Type B pancreatic cell (in vitro differentiated cells): ENCODE measurements around the gene HABP2. TPM values are rescaled to one million over a fixed set of nuclear protein-coding genes. Genes with fewer than 3 reads are reported as not detected.

Experiments
- DNase-seq: peaks from one replicate; pipeline ENCODE4 v3.0.0; 2021; ENCODE audit warnings: mixed read lengths; ENCODE audit not compliant: unreplicated experiment; ENCODE audit errors: extremely low spot score
- H3K27ac Mint-ChIP-seq: 2 replicates; pipeline ENCODE4 v1.8.0; 2021; ENCODE audit warnings: mild to moderate bottlenecking, mixed read lengths
- H3K27me3 Mint-ChIP-seq: 2 replicates; pipeline ENCODE4 v1.8.0; 2021; ENCODE audit warnings: mixed read lengths
- H3K36me3 Mint-ChIP-seq: 2 replicates; pipeline ENCODE4 v1.8.0; 2021; ENCODE audit warnings: mixed read lengths
- H3K4me1 Mint-ChIP-seq: one replicate; pipeline ENCODE4 v1.8.0; 2021; ENCODE audit warnings: mixed read lengths; ENCODE audit not compliant: unreplicated experiment
- H3K4me3 Mint-ChIP-seq: 2 replicates; pipeline ENCODE4 v1.8.0; 2021; ENCODE audit warnings: mild to moderate bottlenecking, mixed read lengths
- H3K9me3 Mint-ChIP-seq: 2 replicates; pipeline ENCODE4 v1.8.0; 2021; ENCODE audit warnings: mixed read lengths
- total RNA-seq: library from RNA; stranded (reverse); gene quantifications from 2 replicates; pipeline ENCODE4 v1.2.1, GENCODE V29; 2021; ENCODE audit warnings: low replicate concordance
- TF ChIP-seq, protein P1 (sequence below): fragments of 200-600 bp; sonication (generic); conservative IDR thresholded peaks from 2 replicates; pipeline ENCODE4 v1.5.0; 2021; ENCODE audit warnings: antibody characterized with exemption, mild to moderate bottlenecking

The HABP2 gene
- total RNA-seq, 1 donor from 2014 or later: 7.5 TPM

DNA sequence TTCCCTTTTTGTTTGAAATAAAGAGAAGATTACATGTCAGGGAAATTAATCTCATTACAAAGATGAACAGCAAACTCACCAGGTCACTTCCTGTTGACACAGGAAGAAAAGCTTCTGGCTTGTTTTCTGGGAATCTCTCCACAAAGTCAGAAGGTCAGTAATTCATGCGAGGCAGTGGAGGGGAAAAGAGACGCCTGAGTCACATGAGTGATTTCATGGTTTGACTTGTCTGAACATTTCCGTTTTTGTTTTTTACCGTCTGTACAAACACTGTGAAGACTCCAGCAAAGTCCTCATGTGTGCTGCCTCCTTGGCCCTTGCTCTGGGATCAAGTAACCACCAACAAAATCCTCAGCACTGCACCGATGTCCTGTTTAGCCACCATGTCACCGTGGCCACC lies 2.5 kb upstream of the HABP2 start:
- Mint-ChIP-seq H3K4me3 (no peak overlapping the region), H3K27me3 (peaks cover 2% of the 10 kb centered on the region), H3K4me1 (peaks cover 36% of the 10 kb centered on the region), H3K36me3 (no peaks in the 10 kb centered on the region), H3K9me3 (no peaks in the 10 kb centered on the region), H3K27ac (no peak overlapping the region)
- TF ChIP-seq, protein P1, sequence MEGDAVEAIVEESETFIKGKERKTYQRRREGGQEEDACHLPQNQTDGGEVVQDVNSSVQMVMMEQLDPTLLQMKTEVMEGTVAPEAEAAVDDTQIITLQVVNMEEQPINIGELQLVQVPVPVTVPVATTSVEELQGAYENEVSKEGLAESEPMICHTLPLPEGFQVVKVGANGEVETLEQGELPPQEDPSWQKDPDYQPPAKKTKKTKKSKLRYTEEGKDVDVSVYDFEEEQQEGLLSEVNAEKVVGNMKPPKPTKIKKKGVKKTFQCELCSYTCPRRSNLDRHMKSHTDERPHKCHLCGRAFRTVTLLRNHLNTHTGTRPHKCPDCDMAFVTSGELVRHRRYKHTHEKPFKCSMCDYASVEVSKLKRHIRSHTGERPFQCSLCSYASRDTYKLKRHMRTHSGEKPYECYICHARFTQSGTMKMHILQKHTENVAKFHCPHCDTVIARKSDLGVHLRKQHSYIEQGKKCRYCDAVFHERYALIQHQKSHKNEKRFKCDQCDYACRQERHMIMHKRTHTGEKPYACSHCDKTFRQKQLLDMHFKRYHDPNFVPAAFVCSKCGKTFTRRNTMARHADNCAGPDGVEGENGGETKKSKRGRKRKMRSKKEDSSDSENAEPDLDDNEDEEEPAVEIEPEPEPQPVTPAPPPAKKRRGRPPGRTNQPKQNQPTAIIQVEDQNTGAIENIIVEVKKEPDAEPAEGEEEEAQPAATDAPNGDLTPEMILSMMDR: no peak
- DNase-seq: no peak

DNA sequence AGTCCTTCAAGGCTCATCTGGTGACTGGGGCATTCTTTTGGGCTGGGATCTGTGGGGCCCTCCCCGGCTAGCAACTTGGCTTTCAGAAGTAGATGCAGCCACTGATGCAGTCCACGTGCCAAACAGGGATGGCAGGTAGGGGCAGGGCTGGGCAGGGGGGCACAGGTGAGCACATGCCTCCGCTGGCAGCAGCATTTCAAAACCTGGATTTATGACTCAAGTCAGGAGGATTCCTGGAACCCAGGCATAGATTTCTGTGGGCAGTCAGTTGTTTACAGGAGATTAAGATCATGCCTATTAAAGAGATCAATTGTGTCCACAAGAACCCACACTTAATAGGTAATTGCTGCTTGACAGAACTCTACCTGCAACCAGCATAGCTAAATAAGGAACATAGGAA lies 839 bp upstream of the HABP2 start:
- Mint-ChIP-seq H3K27me3 (peaks cover 7% of the 10 kb centered on the region), H3K4me3 (no peak overlapping the region), H3K36me3 (no peaks in the 10 kb centered on the region), H3K27ac (no peak overlapping the region), H3K9me3 (no peaks in the 10 kb centered on the region), H3K4me1 (peaks cover 47% of the 10 kb centered on the region)
- TF ChIP-seq, protein P1: no peak
- DNase-seq: no peak

DNA sequence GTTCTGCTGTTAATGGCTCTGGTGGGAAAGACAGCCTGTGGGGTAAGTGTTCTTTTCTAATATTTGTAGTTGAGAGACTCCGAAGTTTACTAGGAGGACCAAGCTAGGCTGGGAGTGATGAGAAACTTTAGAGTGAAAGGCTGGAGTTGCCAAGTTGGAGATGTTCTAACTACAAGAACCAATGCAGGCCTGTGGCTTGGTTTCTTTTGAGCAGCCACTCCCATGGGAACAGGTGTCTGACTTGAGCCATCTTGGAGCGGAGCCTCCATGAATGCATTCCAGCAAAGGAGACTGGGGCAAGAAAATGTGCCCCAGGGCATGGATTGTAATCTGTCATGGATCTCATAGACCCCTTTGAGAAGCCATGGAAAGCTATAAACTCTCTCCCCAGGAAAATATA lies 296 bp downstream of the HABP2 start:
- DNase-seq: no peak
- Mint-ChIP-seq H3K36me3 (no peaks in the 10 kb centered on the region), H3K9me3 (no peaks in the 10 kb centered on the region), H3K27ac (no peak overlapping the region), H3K4me3 (peak overlapping the region; percentile 28), H3K4me1 (peaks cover 58% of the 10 kb centered on the region), H3K27me3 (peaks cover 19% of the 10 kb centered on the region)
- TF ChIP-seq, protein P1: no peak

DNA sequence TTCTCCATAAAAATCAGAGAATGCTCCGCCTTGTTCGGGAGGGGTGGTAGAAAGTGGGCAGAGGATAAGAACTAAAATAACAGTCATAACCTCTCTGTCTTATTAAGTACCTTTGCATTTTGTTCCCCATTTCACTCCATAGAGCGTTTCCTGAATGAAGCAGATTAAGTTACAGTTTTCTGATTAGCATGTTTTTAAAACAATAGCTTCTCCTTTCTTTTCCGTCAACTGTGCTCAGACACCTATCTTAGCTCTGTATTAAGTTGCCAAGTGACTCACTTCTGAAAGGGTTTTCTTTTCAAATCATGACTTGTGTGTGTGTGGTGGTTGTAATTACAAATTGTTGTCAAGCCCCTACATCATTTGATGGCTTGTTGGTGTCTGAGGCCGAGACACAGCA lies 1.4 kb downstream of the HABP2 start:
- H3K27ac Mint-ChIP-seq: no peak overlapping the region
- H3K36me3 Mint-ChIP-seq: no peaks in the 10 kb centered on the region
- DNase-seq: no peak
- no peaks in the 10 kb centered on the region for H3K9me3 Mint-ChIP-seq
- peaks cover 29% of the 10 kb centered on the region for H3K27me3 Mint-ChIP-seq
- peaks cover 58% of the 10 kb centered on the region for H3K4me1 Mint-ChIP-seq
- TF ChIP-seq, protein P1: no peak
- no peak overlapping the region for H3K4me3 Mint-ChIP-seq

DNA sequence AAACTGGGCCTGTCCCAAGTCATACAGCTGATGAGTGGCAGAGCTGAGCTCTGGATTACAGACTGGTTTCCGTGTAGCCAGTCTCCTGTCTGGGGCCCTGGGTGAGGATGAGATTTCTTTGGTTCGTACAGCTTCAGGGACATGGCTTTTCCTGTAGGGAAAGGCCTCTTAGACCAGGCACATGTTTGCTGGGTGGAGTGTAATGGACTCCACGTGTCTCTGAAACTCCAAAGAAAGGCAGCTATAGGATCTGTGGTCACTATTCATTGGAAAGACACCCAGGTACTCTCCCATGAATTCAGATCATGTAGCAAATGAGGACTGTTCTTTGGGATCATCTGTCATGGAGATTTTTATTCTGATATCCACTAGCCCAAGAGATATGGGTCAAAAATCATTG lies 2.4 kb downstream of the HABP2 start:
- H3K27ac Mint-ChIP-seq: no peak overlapping the region
- H3K27me3 Mint-ChIP-seq: peaks cover 40% of the 10 kb centered on the region

More for the DNA sequence above, 2.4 kb downstream of the HABP2 start:
- TF ChIP-seq, protein P1: no peak
- Mint-ChIP-seq H3K4me1 (peaks cover 53% of the 10 kb centered on the region), H3K4me3 (no peak overlapping the region), H3K9me3 (no peaks in the 10 kb centered on the region), H3K36me3 (no peaks in the 10 kb centered on the region)
- no peak for DNase-seq
